HG03469 (cell line): ENCODE results near the gene ASH1L.
"Not testable (repeated sequence)": the region's sequence is repeated elsewhere in the genome, so short reads cannot be mapped to it uniquely, and the experiment has no call there.

ENCODE experiments used
- ATAC-seq: cut with Tn5 transposase; IDR thresholded peaks from one replicate; pipeline ENCODE4 v1.9.1; 2021; ENCODE audit warnings: mild to moderate bottlenecking, moderate library complexity, moderate number of reproducible peaks; ENCODE audit not compliant: unreplicated experiment

Gene ASH1L

GRCh38 chr1:155454096-155454495 is 108.5 kb downstream of the ASH1L start:
- no peak for ATAC-seq

GRCh38 chr1:155453141-155453540 is 109.5 kb downstream of the ASH1L start:
- no peak for ATAC-seq

GRCh38 chr1:155451199-155451598 is 111.4 kb downstream of the ASH1L start:
- no peak for ATAC-seq

GRCh38 chr1:155442431-155442830 is 120.2 kb downstream of the ASH1L start:
- not testable (repeated sequence) for ATAC-seq

- no peak for ATAC-seq
Observed at GRCh38 chr1:155437405-155437804, 125.2 kb downstream of the ASH1L start.

- ATAC-seq = not testable (repeated sequence)
Observed at GRCh38 chr1:155433831-155434389, 128.7 kb downstream of the ASH1L start.

- ATAC-seq = not testable (repeated sequence)
Observed at GRCh38 chr1:155433128-155433830, 129.3 kb downstream of the ASH1L start.

GRCh38 chr1:155424091-155424490 is 138.5 kb downstream of the ASH1L start:
- ATAC-seq = no peak

- no peak for ATAC-seq
Observed at GRCh38 chr1:155420788-155421187, 141.8 kb downstream of the ASH1L start.

- not testable (repeated sequence) for ATAC-seq
Observed at GRCh38 chr1:155411840-155412239, 150.8 kb downstream of the ASH1L start.

- no peak for ATAC-seq
Observed at GRCh38 chr1:155410931-155411330, 151.7 kb downstream of the ASH1L start.

- no peak for ATAC-seq
Observed at GRCh38 chr1:155396874-155397476, 165.6 kb downstream of the ASH1L start.

GRCh38 chr1:155392898-155393411 is 169.6 kb downstream of the ASH1L start:
- ATAC-seq = no peak

- no peak for ATAC-seq
Observed at GRCh38 chr1:155389826-155390225, 172.8 kb downstream of the ASH1L start.

GRCh38 chr1:155385836-155386235 is 176.8 kb downstream of the ASH1L start:
- not testable (repeated sequence) for ATAC-seq

GRCh38 chr1:155383406-155383805 is 179.2 kb downstream of the ASH1L start:
- ATAC-seq = no peak

- ATAC-seq = no peak
Observed at GRCh38 chr1:155379631-155380090, 182.9 kb downstream of the ASH1L start.

- ATAC-seq = no peak
Observed at GRCh38 chr1:155379180-155379579, 183.4 kb downstream of the ASH1L start.

GRCh38 chr1:155360051-155360450 is 202.6 kb downstream of the ASH1L start:
- no peak for ATAC-seq

- ATAC-seq = no peak
Observed at GRCh38 chr1:155352631-155353030, 210.0 kb downstream of the ASH1L start.

- no peak for ATAC-seq
Observed at GRCh38 chr1:155342842-155343241, 219.8 kb downstream of the ASH1L start.
